Activated T-cell treated with anti-CD3 and anti-CD28 coated beads for 48 hours (primary cell): Measurements from ENCODE around the gene TIAM1.
"Not testable (repeated sequence)": the region's sequence is repeated elsewhere in the genome, so short reads cannot be mapped to it uniquely, and the experiment has no call there.

Experiments used
- DNase-seq: peaks from one replicate; pipeline ENCODE4 v3.0.0-alpha.2; 2020; ENCODE audit warnings: low read depth

The TIAM1 gene

GRCh38 chr21:31253684-31254083 is 90.4 kb downstream of the TIAM1 start:
- no peak for DNase-seq

- no peak for DNase-seq
Measured at GRCh38 chr21:31252611-31253010, 91.5 kb downstream of the TIAM1 start.

GRCh38 chr21:31252091-31252490 is 92.0 kb downstream of the TIAM1 start:
- no peak for DNase-seq

GRCh38 chr21:31251686-31252085 is 92.4 kb downstream of the TIAM1 start:
- DNase-seq, result no peak

GRCh38 chr21:31248598-31248997 is 95.5 kb downstream of the TIAM1 start:
- DNase-seq, result no peak

GRCh38 chr21:31243611-31244010 is 100.5 kb downstream of the TIAM1 start:
- DNase-seq, result no peak

GRCh38 chr21:31236528-31236927 is 107.5 kb downstream of the TIAM1 start:
- no peak for DNase-seq

- DNase-seq, result no peak
Measured at GRCh38 chr21:31235671-31236450, 108.2 kb downstream of the TIAM1 start.

- no peak for DNase-seq
Measured at GRCh38 chr21:31234936-31235335, 109.1 kb downstream of the TIAM1 start.

GRCh38 chr21:31233711-31234110 is 110.3 kb downstream of the TIAM1 start:
- DNase-seq, result no peak

GRCh38 chr21:31232344-31232743 is 111.7 kb downstream of the TIAM1 start:
- no peak for DNase-seq

- DNase-seq, result no peak
Measured at GRCh38 chr21:31230937-31231336, 113.1 kb downstream of the TIAM1 start.

- not testable (repeated sequence) for DNase-seq
Measured at GRCh38 chr21:31228723-31229122, 115.3 kb downstream of the TIAM1 start.

GRCh38 chr21:31225713-31226112 is 118.3 kb downstream of the TIAM1 start:
- DNase-seq, result no peak

- DNase-seq, result no peak
Measured at GRCh38 chr21:31222142-31222541, 121.9 kb downstream of the TIAM1 start.

GRCh38 chr21:31221043-31221442 is 123.0 kb downstream of the TIAM1 start:
- DNase-seq, result no peak

- DNase-seq, result no peak
Measured at GRCh38 chr21:31220575-31220974, 123.5 kb downstream of the TIAM1 start.

- DNase-seq, result no peak
Measured at GRCh38 chr21:31218830-31219608, 125.0 kb downstream of the TIAM1 start.

- no peak for DNase-seq
Measured at GRCh38 chr21:31216206-31216605, 127.9 kb downstream of the TIAM1 start.

- DNase-seq, result no peak
Measured at GRCh38 chr21:31213787-31214186, 130.3 kb downstream of the TIAM1 start.

GRCh38 chr21:31211836-31212235 is 132.2 kb downstream of the TIAM1 start:
- no peak for DNase-seq

- DNase-seq, result no peak
Measured at GRCh38 chr21:31205412-31205811, 138.6 kb downstream of the TIAM1 start.

GRCh38 chr21:31204801-31205200 is 139.3 kb downstream of the TIAM1 start:
- DNase-seq, result no peak
